Activated effector memory CD4-positive, alpha-beta T cell treated with Interleukin-2 at 50 U/mL for 16 hours (primary cell): ENCODE data around the gene ELF2.
A peak's percentile ranks its signal among the peaks of the same experiment; 100 is the strongest.
"Not testable (repeated sequence)": the region's sequence is repeated elsewhere in the genome, so short reads cannot be mapped to it uniquely, and the experiment has no call there.

ENCODE experiments used
- DNase-seq: peaks from one replicate; pipeline ENCODE4 v3.0.0-alpha.2; 2020

The ELF2 gene

DNA sequence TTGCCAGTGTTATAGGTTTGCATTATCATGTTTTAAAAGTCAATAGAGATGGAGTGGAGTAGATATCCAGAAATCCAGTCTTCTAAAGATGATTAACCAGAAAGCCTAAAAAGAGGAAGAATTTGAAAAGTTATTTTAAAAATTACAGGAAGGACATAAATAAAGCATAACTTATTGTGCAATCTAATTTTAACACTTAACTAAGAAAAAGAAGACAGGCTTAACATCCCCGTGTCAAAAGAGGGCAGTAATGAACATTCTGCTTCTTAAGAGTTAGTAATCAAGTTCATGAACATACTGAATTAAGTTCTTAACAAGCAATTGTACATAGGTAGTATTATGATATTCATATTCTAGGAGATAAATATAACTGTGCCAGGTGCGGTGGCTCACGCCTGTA lies 39.3 kb downstream of the ELF2 start:
- DNase-seq, result no peak

DNA sequence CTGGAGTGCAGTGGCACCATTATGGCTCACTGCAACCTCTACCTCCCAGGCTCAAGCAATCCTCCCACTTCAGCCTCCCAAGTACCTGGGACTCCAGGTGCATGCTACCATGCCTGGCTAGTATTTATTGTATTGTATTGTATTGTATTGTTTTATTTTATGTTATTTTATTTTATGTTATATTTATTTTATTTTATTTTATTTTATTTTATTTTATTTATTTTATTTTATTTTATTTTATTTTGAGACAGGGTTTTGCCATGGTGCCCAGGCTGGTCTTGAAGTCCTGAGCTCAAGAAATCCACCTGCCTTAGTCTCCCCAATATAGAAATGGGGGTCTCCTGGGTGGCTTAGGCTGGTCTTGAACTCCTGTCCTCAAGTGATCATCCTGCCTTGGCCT lies 42.6 kb downstream of the ELF2 start:
- DNase-seq, result no peak

- DNase-seq, result no peak
These were observed 45.7 kb downstream of the ELF2 start for GRCh38 chr4:139131209-139131870.

GRCh38 chr4:139129206-139129605 lies 47.8 kb downstream of the ELF2 start:
- no peak for DNase-seq

DNA sequence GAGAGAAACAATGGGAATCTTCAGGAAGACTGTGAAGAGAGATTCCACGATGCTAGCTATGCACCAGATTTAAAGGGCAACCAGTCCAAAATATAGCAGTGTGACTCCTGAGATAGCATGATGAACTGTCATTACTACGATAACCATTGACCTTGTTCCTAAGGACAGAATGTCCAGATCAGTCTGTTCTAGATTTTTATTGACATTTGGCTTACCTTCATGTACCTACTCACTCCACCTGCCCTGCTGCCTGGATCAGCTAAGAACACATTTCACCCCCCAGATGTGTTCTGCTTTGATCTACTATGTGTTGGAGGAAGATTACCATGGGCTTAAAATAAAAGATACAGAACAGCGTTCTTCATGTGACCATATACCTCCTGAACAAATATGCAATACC lies 50.1 kb downstream of the ELF2 start:
- DNase-seq, result no peak

GRCh38 chr4:139123910-139124309 lies 53.1 kb downstream of the ELF2 start:
- DNase-seq, result no peak

DNA sequence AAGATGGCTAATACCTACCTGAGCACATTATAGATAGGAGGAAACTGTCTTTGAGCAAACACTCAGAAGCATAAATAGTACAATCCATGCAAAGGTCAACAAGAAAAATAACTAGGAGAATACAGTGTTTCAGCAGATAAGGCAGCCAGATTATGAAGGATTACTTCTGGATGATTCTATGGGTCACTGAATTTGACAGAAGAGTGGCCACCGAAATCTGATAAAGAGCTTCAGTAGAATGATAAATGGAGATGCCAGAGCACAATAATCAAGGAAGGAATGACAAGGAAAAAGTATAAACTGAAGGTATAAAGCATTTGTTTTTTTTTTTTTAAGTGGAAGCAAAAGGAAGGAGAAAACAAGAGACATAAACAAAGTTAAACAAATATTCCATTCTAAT lies 58.7 kb downstream of the ELF2 start:
- DNase-seq, result no peak

GRCh38 chr4:139115226-139115625 lies 61.8 kb downstream of the ELF2 start:
- no peak for DNase-seq

GRCh38 chr4:139114795-139115194 lies 62.2 kb downstream of the ELF2 start:
- DNase-seq, result not testable (repeated sequence)

DNA sequence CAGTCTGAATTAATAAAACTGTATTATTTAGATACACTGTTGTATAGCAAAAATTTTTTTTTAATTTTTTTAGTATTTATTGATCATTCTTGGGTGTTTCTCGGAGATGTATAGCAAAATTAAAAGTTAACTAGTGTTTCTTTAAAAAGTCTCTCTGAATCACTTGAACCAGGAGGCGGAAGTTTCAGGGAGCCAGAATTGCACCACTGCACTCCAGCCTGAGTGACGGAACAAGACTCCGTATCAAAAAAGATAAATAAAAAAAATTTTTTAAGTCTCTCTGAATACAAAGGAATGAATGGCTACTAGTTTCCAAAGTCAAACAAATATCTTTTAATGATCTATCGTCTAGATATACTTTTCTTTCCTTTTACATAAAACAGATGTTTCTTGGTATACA lies 64.4 kb downstream of the ELF2 start:
- no peak for DNase-seq

DNA sequence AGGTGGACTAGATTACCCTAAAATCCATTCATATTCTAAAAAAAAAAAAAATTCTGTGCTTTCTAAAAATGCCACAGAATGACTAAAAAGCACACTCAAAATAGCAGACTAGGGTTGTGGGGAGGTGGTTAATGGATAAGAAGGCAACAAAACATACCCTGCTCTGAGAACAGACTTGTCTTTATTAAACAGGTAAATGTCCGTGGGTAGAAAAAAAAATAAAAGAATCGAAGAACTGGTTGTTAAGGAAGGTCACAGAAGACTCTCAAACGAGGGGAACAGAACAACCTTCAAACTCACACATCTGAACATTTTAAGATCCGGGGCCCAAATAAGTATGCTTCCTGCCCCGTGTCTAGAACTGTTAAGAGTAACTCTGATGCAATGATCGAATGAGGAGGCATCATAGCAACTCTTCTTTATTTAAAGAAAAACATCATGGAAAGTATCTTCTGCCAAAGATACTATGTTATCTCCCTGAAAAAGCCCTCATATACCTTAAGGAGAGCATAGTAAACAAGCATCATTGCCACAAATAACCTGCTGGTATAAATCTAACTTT lies 68.4 kb downstream of the ELF2 start:
- no peak for DNase-seq

DNA sequence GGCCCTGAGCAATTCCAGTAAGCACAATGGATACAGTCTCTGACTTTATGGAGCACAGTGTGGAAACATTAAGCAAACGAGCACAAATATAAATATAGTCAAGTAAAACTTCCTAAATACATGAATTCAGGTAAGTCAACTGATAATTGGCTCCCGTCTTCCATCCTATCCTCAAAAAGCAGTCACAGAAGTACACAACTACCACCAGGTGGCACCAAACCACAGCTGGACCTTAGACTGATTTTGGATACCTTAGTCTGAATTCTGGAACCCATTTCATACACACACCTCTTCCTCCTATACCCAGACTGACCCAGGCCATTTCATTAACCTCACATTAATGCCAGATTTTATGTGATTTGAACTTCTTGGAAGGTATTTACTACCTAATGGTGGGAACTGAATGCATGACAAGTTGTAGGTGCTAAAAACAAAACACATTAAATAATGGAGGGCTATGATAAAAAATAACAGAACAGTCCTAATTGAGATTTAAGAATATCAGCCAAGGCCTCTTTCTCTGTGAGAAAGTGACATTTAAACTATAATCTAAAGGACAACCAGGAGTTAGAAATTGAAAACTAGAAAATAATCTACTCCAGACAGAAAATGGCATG lies 77.5 kb downstream of the ELF2 start:
- DNase-seq, result peak; percentile 50

GRCh38 chr4:139092271-139092670 lies 84.7 kb downstream of the ELF2 start:
- no peak for DNase-seq

- DNase-seq, result no peak
These were observed 91.9 kb downstream of the ELF2 start for GRCh38 chr4:139085141-139085540.

GRCh38 chr4:139084804-139085093 lies 92.3 kb downstream of the ELF2 start:
- no peak for DNase-seq

- DNase-seq, result peak; percentile 74
These were observed 92.8 kb downstream of the ELF2 start for GRCh38 chr4:139083956-139084803.

- no peak for DNase-seq
These were observed 93.4 kb downstream of the ELF2 start for GRCh38 chr4:139083607-139083955.

DNA sequence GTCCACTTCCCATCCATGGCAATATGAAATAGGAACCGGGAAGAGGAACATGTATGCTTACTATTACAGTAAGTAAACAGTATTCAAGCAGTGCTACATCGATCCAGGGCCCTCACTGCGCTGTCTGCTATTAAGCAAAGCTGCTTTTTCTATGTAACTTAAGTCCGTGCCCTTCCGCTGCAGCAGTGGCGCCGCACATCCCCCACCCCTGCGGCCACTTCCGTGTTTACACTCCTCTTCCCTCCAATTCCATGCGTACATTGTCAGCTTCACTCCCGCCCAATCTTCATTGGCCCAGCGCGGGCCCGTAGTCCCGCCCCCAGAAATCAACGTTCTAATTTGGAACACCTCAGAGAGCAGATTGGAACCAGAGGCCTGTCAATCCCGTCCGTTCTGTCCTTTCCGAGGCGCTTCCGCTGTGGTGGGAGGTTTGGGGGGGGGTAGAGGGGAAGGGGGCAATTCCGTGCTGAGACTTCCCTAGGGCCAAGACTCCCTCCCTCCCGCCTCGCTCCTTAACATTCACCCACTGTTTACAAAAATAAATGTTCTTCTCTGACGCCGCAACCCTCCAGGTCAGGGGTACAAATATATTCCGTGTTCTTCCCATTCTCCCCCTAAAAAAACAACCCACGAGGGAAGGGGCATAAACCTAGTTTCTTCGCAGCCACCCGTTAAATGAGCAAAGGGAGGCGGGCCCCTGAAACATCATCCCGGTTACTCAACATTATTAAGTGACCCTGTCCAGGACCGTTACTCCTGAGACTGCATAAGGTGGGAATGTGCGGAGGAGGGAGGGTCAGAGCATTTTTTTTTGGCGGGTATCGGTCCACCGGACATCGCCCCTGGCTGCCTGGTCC lies 94.0 kb downstream of the ELF2 start:
- DNase-seq, result peak; percentile 86

DNA sequence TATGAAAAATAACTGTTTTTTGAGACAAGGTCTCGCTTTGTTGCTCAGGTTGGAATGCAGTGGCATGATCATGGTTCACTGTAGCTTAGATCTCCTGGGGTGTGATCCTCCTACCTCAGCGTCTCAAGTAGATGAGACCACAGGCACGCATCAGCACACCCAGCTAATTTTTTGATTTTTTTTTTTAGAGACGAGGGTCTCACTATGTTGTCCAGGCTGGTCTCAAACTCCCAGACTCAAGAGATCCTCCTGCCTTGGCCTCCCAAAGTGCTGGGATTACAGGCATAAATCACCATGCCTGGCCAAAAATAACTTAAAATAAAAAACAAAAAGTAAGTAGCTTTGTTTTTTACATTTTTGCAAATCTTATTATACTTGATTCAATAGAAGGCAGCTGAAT lies 98.1 kb downstream of the ELF2 start:
- DNase-seq, result no peak

DNA sequence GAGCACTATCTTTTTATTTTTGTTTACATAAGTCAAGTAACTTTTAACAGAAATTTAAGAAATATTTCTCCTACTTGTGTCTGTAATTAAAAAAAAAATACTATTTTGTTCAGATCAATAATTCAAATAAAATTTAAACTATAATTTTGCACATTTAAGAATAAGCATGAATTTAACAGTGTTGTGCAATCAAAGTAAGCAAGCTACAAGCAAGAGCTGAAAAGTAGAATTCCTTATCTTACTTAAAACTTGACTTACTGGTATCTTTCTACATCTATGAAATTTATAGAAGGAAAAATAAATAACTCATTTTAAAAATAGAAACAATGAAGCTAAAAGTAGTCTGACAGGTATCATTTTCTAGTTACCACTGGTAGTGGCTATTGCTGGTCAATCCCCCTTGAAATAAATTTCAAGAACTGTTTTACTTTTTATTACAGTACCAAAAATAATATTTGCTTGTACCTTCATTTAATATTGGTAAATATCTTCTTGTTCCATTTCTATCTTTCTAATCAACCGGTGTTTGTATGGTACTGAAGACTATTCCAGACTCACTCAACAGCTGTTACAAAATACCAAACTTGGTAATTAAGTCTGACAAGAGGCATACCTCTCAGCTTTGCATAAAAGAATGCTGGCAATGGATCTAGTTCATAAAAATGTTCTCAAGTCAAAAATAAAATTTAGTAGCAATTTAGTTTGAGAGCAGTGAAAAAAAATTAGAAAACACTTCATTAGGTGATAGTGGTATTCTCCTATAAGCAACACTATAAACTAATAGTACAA lies 99.3 kb downstream of the ELF2 start:
- no peak for DNase-seq

GRCh38 chr4:139076016-139076744 lies 100.8 kb downstream of the ELF2 start:
- no peak for DNase-seq

DNA sequence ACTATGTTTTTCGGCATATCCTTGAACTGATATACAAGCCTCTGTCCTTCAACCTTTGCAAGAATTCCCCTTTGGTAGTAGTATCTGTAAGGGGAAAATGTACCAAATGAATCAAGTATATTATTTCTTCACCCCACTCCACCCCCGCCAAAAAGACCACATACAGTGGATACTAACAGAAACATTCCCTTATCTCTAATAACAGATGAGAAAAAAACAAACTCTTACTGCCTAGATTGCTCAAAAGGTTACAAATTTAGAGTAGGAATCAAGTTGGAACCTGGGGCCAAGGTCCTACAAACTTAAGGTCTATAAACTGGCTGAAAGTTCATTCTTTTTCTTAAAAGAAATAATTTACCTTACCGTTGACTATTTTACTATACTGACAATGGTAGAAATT lies 116.4 kb downstream of the ELF2 start:
- DNase-seq, result no peak
